HG03469 (cell line): ENCODE data around the gene LYPD5.
A peak's percentile ranks its signal among the peaks of the same experiment; 100 is the strongest.
"Not testable (repeated sequence)": the region's sequence is repeated elsewhere in the genome, so short reads cannot be mapped to it uniquely, and the experiment has no call there.

ENCODE experiments used
- ATAC-seq: cut with Tn5 transposase; IDR thresholded peaks from one replicate; pipeline ENCODE4 v1.9.1; 2021; ENCODE audit warnings: mild to moderate bottlenecking, moderate library complexity, moderate number of reproducible peaks; ENCODE audit not compliant: unreplicated experiment

The LYPD5 gene

DNA sequence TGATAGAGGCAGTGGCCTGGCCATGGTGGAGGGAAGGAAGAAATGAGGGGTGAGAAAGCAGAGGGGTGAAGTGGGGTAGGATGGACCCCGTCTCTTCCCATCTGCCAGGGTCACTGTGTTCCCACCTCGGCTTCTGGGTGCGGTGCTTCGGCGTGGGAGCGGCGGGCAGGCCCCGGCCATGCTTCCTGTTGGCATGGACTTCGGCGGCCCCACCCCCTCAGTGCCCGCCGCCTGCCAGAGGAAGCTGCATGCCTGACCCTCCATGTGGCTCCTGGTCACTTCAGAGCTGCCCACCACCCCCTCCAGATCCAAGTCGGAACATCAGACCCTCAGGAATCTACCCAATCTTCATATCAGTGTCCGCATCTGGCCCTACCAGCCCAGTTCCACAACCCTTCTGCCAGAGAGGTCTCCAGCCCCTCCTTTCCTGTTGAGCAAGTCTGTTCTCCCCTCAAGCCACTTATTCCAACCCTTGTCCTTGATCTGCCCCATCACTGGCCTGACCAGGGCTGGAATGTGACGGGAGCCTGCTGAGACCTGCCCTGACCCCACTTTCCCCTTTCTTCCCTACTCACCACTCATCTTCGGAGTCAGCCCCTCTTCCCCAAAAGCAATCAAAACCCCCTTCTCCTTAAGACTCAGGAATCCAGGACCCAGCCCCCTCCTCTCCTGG is 23.0 kb downstream of the LYPD5 start:
- ATAC-seq, result no peak

DNA sequence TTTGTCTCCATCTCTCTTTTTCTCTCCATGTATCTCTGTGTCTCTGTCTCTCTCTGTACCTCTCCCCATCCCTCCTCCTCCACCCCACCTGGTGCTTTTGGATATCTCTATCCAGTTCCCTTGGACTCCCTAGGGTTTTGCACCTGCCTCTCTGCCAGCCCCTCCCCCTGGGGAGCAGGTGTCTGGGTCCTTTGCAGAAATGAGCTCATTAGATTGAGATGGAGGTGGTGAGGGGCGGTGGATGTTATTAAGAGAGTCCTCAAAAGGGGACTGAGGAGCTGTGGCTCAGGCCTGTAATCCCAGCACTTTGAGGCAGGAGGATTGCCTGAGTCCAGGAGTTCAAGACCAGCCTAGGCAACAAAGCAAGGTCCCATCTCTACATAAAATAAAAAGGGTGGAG is 23.6 kb downstream of the LYPD5 start:
- no peak for ATAC-seq

DNA sequence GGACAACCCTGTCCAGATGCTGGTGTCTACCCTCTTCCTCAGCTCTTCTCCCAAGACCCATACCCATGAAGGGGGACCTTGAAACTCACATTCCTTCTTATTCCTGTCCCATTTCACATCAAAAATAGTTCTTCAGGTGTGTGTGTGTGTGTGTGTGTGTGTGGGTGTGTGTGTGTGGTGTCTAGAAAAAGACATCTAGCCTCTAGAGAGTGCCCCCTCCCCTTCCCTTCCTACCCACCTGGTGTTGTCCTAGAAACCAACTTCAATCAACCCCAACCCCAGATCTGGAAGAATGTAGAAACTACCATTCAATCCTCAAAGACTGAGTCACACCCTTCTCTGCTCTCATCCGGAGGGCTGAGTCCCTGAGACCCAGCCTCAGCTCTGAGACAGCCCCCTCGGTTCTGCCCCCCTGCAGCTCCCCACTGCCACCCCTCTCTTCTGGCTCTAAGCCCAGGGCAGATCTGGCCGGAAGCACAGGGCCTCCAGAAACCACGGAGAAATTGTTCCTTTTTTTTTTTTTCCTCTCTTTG is 25.0 kb downstream of the LYPD5 start:
- no peak for ATAC-seq

DNA sequence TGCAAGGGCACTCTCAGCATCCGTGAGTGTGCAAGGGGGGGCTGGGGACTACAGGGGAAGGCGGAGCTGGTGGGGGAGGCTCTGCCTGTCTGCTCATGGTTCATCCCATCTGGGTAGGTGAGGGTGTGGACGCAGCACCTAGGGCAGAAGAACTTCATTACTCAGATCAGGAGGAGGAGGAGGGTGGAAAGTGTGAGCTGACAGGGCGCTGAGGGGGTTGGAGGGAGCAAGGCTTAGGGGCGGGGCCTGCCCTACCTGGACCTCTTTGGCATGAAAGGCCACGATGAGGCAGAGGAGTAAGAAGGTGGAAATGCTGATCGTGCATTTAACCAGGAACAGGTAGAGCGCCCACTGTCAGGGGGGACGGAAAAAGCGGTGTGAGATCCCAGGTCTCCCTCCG is 26.0 kb downstream of the LYPD5 start:
- ATAC-seq, result no peak

DNA sequence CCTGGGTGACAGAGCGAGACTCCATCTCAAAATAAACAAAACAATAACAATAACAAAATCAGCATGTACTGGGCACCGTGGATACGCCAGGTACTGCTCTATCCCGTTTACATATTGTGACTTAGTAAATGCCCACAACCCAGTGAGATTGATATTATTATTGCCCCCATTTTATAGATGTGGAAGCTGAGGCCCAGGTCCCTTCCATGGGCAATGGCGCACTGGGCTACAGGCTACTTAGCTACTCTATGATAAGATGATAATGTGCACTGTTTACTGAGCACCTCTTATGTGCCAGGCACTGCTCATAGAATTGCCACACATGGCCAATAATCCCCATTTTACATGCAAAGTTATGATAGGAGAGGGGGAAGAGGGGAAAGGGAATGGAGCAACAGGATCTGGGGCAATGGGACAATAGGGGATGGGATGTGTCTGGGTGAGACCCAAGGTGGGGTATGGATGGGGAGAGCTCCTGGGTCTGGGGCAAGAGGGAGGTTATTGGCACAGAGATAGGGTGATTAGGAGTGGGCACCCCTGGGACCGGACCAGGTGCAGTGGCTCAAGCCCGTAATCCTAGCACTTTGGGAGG is 26.9 kb downstream of the LYPD5 start:
- ATAC-seq, result no peak

DNA sequence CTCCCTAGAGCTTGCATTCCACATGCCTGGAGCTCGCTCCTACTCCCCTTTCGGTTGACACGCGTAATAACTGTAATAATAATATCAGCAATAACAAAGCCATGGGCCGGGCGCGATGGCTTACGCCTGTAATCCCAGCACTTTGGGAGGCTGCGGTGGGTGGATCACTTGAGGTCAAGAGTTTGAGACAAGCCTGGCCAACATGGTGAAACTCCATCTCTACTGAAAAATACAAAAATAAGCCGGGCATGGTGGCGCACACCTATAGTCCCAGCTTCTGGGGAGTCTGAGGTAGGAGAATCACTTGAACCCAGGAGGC is 27.3 kb downstream of the LYPD5 start:
- ATAC-seq, result not testable (repeated sequence)

DNA sequence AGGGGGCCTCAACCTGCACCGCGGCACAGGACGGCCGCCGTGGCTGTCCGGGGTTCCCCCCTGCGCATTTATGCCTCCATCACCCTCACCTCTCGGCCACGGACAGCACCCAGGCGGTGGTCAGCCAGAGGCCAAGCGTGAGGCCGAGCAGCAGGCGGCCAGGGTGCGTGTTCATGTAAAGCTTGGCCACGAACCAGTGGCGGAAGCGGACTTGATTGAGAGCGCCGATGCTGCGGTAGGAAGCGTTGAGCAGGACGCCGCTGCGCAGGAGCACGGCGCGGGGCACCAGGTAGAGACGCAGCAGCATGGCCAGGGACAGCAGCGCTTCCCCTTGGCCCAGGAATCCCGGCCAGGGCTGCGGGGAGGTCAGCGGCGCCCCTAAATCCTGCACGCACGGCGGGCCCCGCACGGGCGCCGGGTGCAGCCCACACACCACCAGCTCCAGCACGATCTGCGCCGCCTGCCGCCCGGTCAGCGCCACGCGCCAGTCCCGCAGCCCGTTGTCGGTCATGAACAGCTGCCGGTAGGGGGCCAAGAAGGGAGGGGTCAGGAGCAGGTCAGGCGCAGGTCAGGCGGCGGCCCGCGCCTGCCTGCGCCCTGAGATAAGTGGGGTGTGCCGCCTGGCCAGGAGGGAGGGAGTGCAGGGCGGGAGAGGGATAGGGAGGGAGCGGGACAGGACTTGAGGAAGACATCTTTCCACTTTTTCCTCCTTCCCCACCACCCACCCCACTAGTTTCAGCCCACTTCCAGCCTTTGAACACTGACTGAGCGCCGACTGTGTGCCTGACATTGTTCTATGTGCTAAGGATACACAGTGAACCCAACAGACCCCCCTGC is 27.9 kb downstream of the LYPD5 start:
- no peak for ATAC-seq

DNA sequence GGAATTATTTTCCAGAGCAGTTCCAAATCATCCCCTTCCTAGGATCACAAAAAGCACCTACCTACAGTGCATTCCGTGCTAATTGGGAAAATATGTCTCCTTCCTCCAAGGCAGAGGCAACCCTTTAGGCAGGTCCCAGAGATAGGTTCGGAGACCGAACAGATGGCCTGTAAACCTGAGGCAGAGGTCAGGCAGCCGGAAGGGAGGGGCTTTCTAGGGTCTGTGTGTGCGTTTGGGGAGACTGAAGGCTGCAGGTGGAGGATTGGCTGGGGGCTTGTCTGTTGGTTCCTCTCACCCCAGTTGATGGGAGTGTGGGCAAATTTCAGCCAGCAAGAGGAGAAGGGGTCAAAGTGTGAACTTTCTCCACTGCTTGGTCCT is 28.5 kb downstream of the LYPD5 start:
- no peak for ATAC-seq

DNA sequence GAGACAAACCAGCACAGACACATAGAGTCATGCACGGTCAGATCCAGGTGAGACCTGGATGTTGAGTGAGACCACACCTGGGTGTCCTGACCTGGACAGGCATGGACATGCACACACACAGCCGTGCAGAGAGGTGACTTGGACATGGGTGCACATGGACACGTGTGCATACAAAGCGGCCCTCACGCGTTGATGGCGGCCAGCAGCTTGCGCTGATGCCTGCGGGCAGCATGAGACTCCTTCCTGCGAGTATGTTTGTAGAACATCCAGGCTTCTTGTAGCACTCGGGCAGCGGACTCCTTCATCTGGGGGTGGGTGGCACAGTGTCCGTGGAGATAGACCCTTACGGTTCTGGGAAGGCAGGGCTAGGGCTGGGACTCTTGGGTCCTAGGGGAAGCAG is 33.0 kb downstream of the LYPD5 start:
- no peak for ATAC-seq

DNA sequence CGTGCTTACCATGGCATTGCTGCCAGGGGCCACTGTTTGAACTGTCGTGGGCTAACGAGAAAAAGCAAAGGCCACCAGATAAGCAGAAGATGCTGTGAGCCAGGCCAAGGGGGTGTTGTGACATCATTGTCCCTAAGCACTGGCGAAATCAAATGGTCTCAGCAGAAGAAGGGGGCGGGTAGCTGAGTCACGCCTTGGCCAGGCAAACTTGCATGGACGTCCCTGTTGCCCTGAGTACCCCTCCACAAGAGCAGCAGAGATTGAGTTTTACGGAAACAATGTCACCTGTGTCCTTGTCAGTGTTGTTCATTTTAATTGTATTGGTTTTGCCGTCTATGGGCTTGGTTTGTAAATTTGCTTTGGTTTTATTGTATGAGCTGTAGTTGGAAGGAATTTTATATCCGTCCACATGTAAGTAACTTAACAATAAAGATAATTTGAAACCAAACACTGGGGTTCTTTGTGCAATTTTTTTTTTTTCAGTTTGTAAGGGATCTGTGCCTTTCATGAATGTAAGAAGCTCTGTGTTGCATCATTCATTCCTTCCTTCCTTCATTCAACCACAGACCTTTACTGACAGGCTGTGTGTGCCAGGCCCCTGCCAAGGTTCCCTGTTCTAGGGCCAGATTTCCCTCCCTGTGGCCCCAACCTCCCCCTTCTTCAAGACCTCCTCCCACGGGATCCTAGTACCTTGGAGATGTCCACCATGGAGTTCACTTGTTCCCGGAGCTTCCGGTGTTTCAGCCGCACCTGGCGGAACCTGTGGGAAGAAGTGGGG is 33.8 kb downstream of the LYPD5 start:
- no peak for ATAC-seq

DNA sequence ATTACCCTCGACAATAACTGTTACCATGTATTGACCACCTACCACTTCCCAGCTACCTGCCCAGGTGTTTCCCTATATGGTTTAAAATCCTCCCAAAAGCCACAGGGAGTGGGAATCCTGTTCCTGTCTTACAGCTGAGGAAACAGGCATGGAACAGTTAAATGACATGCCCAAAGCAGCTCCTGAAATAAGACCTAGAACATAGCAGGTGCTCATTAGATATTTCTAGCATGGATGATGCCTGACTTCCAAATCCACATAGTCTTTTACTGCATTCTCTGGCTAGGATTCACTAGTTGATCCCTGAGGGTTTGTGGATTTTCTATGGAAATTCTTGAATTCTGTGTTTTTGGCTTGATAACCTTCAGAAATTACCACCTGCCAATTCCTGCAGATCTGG is 34.4 kb downstream of the LYPD5 start:
- no peak for ATAC-seq

DNA sequence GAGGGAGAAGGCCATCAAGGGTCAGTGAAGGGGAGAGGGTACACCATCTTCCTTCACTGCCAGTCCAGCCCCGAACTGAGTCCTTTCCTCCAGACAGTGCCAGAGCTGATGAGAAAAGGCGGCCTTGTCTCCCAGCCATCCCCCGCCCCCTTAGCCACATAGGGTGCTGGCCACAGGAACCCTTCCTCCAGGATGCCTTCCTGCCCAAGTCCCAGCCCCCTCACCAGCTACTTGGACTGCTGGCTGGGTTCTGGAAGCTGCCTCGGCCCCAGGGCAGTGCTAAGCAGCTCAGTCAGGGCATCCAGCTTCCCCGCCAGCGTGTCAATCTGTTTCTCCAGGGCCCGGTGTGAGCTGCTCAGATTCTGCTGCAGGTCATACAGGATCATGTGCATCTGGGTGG is 34.9 kb downstream of the LYPD5 start:
- ATAC-seq, result no peak

DNA sequence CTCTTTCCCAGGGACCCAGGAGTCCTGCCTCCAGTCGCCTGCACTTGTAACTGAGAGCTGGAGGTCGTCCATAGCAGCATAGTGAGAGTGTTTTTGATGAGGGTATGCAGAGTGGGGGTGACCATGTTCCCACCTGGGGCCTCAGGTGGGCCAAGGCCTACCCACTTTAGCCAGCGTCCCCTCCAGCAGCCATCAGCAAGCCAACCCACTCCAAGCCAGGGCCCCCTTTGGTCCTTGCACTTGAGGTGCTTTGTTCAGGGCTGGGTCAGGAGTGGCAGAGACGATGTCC is 35.5 kb downstream of the LYPD5 start:
- no peak for ATAC-seq

DNA sequence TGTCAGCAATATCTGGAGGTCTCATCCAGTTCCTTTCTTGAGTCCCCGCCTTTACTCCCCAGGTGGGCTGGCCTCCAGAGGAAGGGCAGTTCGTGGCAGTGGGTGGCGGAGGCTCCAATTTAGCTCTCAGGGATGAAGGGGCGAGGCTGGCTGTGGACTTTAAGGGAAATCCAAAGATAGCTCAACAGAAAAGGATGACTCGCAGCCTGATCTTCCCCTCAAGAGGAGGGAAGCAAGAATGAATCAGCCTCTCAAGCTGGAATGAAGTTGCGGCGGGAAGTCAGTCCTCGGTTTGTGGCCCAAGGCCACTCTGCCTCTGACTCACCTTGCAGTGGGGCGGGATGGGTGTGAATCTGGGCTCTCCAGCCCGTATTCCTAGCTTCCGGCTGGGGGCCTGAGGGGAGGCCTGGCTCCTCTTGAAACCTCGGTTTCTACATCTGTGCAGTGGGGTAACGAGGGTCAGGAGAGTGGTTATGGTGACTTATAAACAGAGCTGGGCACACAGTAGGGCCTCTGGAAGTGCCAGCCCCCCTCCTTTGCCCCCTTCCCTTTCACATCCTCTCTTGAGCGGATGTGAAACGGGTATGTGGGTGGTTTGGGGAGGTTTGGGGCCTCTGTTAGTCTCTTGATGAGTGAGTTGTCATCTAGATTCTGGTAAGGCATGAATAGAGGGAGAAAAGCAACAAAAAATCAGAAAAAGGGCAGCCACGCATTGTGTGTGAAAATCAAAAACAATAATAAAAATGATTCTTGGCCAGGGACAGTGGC is 37.0 kb downstream of the LYPD5 start:
- peak; percentile 51 for ATAC-seq

DNA sequence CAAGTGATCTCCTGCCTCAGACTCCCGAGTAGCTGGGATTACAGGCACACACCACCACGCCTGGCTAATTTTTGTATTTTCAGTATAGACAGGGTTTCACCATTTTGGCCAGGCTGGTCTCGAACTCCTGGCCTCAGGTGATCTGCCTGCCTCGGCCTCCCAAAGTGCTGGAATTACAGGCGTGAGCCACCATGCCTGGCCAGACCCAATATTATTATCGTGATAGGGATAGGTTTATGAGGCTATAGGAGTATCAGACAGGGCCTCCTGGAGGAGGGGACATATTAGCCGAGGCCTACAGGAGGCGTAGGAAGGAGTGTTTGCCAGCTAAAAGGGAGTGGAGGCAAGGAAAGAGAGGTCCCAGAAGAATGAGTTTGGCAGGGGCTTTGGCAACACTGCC is 37.6 kb downstream of the LYPD5 start:
- not testable (repeated sequence) for ATAC-seq

DNA sequence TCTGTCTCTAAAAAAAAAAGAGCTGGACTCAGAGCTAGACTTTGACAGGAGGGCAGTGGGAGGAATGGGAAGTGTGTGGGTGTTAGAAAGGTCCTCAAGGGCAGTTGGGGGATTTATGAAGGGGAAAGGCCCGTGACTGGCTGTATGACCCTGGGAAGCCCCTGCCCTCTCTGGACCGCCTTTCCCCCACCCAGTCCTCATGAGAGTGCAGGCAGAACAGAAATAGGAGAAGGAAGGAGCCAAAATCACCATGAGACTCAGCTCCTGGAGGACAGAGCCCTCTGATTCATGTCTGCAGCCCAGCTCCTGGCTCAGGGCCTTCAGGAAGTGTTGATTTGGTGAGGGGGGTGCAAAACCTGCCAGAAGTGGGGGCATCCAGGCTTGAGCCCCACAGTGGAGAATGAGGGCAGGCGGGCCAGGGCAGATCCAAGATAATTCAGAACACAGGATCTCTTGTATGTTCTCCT is 38.7 kb downstream of the LYPD5 start:
- ATAC-seq, result no peak

DNA sequence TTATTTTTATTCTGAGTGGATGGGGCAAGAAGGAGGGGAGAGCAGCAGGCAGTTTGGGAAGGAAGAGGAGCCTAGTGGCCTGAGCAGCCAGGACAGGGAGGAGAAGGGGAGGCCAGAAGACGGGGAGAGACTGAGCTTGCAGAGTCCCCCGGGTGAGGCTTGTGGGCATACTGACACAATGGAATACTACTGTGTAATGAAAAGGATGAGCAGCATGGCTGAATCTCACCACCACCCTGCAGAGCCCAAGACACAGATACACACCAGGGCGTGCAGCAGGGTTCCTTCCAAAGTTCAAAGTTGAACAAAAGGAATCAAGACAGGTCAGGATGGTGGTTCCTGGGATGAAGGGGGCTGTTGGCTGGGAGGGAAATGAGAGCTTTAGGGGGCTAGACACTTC is 39.4 kb downstream of the LYPD5 start:
- ATAC-seq, result no peak

DNA sequence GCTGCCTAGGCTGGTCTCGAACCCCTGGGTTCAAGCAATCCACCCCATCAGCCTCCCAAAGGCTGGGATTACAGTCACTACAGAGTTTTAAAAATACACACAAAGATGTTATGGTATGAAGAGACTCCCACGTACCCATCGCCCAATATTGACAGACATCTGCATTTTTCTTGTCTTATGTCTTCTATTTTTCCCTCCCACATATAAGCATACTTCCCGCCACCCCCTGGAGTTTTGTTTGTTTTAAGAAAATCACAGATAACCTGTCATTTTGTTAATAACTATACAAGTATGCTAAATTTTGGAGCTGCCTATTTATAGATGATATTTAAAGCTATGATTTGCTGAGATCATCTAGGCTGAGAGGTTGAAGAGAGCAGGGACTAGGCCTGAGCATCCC is 41.3 kb downstream of the LYPD5 start:
- no peak for ATAC-seq

DNA sequence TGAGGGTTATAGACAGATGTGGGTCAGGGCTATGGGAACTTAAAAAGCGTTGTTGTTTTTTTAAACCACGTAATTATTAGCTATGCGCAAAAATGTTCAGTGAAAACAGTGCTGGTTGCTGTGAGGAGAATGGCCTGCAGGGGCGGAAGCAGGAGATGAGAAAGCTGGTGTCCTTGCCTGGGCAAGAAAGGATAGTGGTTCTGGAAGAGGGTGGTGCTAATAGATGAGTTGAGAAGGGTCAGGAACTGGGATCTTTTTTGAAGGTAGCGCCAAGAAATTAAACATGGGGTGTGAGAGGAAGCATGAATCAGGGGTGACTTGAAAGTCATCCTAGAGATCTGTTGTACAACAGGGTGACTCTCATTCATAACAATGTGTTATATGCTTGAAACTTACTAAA is 42.7 kb downstream of the LYPD5 start:
- ATAC-seq, result no peak

DNA sequence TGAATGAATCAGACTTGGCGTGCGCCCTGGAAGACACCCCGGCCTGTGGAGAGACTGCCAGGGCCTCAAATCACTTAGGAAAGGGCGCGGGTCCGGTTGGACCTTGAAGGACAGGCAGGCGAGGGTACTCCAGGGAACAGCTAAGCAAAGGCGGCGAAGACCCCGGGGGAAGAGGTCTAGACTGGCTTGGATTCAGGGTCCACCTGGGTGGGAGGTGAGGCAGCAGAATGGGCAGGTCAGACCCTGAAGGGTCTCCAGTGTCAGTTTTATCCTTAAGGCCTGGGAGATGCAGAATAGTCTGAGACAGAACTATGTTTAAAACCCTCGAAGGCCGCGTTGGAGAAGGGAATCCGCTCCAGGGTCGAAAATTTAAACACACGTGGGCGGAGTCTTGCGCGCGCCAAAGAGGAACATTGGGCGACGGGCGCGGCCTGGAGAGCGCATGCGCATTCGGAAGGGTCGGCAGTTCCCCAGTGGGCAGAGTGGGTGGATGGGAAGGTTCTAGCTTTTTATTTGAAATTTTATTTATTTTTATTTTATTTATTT is 46.9 kb downstream of the LYPD5 start:
- no peak for ATAC-seq
